Stimulated activated CD4-positive, alpha-beta T cell treated with anti-CD3 and anti-CD28 coated beads, Interleukin-12 subunit alpha, Interleukin-12 subunit beta, amount 100 ng/mL, for 48 hours (primary cell): ENCODE measurements around the gene SOX6.

ENCODE experiments used
- DNase-seq, 3 donors: peaks; one replicate each; pipeline ENCODE4 v3.0.0-alpha.2; 2020; ENCODE audit warnings: low read depth in 2 of 3, low spot score in 1 of 3

The SOX6 gene

DNA sequence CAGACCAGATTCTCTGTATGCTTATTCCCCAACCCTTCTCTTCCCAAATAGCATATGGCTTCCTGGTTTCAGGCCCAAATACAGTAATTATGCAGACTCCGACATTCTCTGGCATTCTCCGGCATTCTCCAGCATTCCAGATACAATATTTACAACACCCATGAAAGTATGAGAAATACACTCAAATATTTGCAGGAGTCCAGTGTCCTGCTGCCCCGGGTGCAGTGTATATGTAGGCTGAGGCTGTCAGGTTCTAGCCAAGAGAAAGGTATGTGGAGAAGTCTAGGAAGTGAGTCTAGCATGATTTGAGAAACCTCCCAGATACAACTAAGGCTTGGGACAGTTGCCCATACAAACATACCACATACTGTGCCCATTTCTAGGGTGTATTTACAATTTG lies 160.7 kb downstream of the SOX6 start:
- no peak for DNase-seq

- no peak for DNase-seq
These were observed 161.8 kb downstream of the SOX6 start for GRCh38 chr11:16194566-16194965.

GRCh38 chr11:16193897-16194381 lies 162.4 kb downstream of the SOX6 start:
- DNase-seq: no peak

DNA sequence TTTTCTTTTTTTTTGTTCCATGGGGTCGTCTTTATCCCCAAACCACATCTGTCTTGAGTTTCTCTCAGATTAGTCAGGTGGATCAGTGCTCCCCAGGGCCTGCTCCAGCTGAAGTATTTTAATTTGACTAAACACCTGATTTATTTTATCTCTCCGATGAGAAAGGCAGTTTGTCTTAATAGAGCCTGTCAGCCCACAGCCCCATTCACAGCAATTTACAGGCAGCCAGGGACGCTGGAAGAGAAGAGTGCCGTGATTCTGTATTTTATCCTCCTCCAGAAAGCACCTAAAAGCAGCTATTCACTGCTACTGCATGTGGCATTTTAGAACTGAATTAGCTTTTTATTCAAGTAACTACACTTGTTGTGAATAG lies 164.5 kb downstream of the SOX6 start:
- DNase-seq: no peak

GRCh38 chr11:16191212-16191867 lies 165.0 kb downstream of the SOX6 start:
- DNase-seq: no peak

- DNase-seq: no peak
These were observed 169.7 kb downstream of the SOX6 start for GRCh38 chr11:16186680-16187079.

- DNase-seq: no peak
These were observed 171.3 kb downstream of the SOX6 start for GRCh38 chr11:16185042-16185441.

DNA sequence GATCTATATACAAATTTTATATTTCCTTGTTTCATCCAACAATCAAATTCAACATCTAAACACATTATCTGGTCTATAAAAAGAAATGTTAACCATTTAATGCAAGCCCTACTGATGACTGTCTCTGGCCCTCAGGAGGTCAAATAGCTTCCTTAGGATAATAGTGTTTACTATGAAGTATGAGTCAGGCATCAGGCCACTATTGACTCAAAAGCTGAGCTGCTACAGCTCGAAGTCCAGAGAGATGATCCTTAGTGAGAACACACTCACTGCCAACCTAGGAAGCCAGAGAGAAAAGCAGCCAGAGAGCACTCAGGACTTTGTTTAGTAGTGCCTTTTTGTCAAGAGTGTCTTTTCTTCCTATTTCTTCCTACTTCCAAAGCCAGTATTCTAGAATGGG lies 171.8 kb downstream of the SOX6 start:
- DNase-seq: no peak

GRCh38 chr11:16182553-16182952 lies 173.8 kb downstream of the SOX6 start:
- no peak for DNase-seq

GRCh38 chr11:16180868-16181267 lies 175.5 kb downstream of the SOX6 start:
- no peak for DNase-seq

- no peak for DNase-seq
These were observed 176.7 kb downstream of the SOX6 start for GRCh38 chr11:16179676-16180075.

DNA sequence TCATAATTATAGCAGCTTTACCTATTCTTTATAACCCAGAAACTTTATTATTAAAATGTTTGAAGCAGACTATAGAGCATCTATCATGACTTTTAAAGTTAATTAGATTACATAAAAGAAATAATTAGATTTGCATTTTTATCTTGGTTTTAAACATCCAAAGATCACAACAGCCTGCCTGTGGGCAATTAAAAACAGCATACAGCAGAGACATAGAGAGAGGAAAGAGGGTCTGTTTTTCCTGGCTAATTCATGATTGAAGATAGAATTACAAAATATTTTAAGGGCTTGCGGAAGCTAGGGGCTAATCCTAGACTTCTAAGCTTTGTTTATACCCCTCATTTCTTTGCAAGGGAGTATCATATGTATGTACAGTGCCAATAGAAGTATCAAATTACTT lies 178.1 kb downstream of the SOX6 start:
- no peak for DNase-seq

GRCh38 chr11:16177688-16178087 lies 178.7 kb downstream of the SOX6 start:
- DNase-seq: no peak

DNA sequence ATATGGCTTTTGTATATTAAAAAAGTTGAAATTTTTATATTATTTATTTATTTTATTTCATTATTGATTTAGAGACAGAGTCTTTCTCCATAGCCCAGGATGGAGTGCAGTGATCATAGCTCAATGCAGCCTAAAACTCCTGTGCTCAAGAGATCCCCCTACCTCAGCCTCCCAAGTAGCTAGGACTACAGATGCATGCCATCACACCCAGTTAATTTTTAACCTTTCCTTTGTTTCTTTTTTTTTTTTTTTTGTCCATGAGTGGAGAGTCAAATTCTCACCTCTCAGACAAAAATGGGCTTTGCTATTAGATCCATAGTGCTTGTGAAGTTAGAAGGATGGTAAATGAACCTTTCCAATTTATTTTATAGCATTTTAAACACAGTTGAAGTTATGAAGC lies 182.5 kb downstream of the SOX6 start:
- no peak for DNase-seq

DNA sequence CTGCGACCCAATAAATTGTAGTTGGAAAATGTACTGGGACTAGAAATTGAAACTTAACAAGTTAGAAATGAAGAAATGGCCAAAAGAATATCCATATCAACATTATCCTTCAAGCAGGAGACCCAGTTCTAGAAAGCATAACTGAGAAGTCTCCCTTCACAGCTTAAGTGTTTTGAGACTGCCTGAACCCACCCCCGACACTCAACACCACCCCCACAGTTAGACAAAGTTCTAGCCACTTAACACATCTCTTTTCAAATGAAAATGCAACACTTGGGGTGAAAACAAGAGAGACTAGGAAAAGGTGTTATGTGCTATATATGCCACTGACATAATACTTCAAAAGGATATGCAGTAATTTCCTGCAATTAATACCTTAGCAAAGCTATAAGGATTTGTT lies 184.5 kb downstream of the SOX6 start:
- DNase-seq: no peak

- DNase-seq: no peak
These were observed 186.1 kb downstream of the SOX6 start for GRCh38 chr11:16169956-16170847.

DNA sequence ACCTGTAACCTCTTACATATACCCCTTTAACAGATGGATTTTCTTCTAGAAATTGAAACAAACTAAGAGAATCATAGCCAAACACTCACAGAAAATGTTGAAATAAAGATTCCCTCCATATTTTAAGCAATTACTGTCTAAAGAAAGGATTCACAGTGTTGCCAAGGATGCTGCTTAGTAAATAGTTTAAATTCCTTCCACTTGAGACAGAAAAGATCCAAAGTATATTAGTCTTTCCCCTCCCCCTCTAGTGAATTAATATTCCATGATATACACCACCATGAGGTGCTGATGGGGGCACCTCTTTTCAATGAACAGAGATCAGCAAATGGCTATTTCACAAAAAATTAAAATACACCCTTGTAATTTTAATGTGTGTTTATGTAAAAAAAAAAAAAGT lies 186.8 kb downstream of the SOX6 start:
- DNase-seq: no peak

GRCh38 chr11:16167706-16168487 lies 188.4 kb downstream of the SOX6 start:
- DNase-seq: no peak

- DNase-seq: no peak
These were observed 189.8 kb downstream of the SOX6 start for GRCh38 chr11:16166571-16166970.

DNA sequence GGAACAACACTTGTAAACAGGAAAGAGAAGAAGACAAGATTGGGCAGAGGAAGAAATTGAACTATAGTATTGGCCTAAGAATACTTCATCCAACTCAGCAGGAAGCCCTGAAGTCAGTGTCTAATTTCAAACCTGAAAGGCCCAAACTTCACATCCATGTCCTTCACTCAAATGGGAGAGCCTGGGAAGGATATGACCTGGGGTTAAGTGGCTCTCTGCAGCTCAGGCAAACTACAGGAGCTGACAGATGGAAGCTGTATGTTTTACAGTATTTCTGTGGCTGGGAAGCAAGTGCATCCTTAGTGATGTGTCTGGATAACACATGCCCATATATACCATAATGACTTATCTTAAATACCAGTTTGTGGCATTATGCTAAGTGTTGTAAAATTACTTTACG lies 196.2 kb downstream of the SOX6 start:
- no peak for DNase-seq

GRCh38 chr11:16158426-16158994 lies 197.8 kb downstream of the SOX6 start:
- DNase-seq: no peak
